ENCODE measurements around the gene ABCC8.

DNA sequence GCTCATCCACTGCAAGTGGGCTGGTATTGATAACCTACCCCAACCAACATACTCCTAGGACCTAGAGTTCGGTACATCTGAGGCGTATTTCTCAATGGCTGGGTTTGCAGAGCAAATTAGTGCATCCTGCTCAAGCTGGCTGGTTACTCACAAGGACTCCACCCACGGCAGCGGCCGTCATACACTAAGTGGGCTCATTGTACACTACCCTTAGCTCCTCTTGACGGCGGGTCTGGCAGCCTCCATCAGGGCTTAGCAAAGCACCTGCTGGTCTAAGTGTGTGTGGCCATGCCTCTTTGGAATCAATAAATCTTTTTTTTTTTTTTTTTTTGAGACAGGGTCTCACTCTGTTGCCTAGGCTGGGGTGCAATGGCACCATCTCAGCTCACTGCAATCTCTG is 68.0 kb downstream of the ABCC8 start:
- TF ChIP-seq EZH2 (IDR thresholded peaks at IDR 0.05) (no peak), POLR2AphosphoS5 (IDR thresholded peaks at IDR 0.05; ENCODE audit: borderline replicate concordance, low read depth, low read length) (no peak)

Data from SK-N-MC (cell line).